GM21360 (cell line): Measurements from ENCODE around the gene TENM4.

Experiments used
- ATAC-seq: cut with Tn5 transposase; IDR thresholded peaks from one replicate; pipeline ENCODE4 v1.9.1; 2021; ENCODE audit warnings: mild to moderate bottlenecking, moderate library complexity; ENCODE audit not compliant: unreplicated experiment

The TENM4 gene

GRCh38 chr11:79353706-79354105, 87.1 kb downstream of the TENM4 start:
- ATAC-seq = no peak

GRCh38 chr11:79352349-79352703, 88.5 kb downstream of the TENM4 start:
- no peak for ATAC-seq

DNA sequence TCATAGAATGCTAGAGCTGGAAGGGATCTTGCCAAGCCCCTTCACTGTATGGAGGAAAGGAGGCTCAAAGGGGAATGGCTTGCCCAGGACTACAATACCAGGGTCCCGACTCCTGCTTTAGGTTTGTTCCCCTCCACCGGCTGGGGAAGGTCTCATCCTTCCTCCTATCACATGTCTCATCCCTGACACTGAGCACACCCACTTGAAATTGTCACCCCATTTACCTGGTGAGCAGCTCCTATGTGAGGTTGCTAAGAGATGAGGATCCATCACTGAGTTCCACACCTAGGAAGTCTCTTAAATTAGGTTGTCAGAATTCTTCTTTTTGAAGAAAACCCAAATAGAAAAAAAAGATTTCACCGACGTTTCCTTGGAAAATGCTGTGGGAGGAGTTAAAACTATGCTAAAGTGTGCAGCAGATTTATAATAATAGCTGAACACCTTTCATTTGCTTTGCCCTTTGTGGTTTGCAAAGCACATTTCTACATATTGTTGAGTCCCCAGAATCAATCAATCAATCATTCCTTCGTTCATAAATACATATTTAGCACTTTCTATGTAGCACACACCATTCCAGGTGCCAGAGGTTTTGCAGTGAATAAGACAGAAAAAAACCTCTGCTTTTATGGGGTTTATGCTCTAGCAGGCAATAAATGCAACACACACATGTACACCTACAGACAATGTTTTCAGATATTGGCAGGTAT, 91.7 kb downstream of the TENM4 start:
- ATAC-seq = no peak

- no peak for ATAC-seq
Measured at GRCh38 chr11:79346021-79346420, 94.8 kb downstream of the TENM4 start.

DNA sequence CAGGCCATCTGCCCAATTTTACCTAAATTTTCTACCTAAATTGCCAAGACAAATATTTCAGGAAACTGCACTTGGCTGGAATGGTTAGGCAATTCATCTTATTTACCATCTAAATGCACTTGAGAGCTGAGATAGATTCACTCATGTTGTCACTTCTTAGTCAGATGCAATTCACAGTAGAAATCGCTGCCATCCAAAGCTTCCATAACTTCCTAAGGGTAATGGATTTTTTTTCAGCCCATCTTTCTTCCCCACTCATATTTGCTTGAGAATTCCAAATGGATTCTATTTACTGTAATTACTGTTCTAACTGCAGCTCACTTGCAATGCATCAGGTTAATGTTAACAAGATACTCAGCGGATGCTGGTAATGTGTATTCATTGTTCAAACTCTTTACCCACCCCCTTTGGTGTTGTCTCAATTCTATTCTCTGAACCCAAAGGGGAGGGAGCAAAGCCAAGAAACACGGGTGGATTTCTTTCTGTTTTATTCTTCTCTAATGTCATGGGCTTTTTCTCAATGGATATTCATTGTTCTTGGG, 96.0 kb downstream of the TENM4 start:
- no peak for ATAC-seq

DNA sequence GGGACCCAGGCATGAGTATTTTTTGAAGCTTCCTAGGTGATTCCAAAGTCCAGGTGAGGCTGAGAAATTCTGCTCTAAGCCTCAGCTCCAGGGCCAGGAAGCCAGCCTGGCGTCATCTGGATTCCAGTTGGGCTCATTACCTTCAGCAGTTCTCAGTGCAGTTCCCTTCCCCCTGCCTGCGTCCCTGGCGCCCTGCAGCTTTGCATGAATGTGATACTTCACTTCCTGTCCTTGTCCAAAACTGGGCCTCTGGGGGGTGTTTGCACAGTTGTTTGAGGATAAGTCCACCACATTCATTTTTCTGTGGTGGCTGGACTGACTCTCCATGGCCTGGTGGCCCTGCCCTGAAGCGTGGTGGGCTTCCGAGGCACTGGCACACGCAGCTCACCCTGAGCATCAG, 98.1 kb downstream of the TENM4 start:
- ATAC-seq = no peak

- ATAC-seq = no peak
Measured at GRCh38 chr11:79342236-79342635, 98.6 kb downstream of the TENM4 start.

DNA sequence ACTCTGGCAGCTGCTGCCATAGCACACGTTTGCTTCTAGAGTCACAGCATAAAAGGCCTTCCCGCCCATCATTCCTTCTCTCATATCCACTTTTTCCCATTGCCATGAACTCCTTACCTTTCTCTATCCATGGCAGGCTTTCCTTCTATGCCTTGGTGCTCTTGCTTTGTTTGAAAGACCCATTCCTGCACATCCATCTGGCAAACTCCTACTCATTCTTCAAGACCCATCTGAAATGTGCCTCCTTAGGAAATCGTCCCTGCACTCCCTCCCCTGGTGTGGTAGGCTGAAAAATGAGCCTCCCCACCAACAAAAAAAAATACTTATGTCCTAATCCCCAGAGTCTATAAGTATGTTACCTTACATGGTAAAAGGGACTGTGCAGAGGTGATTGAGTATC, 100.3 kb downstream of the TENM4 start:
- no peak for ATAC-seq

- no peak for ATAC-seq
Measured at GRCh38 chr11:79336797-79337517, 103.9 kb downstream of the TENM4 start.

GRCh38 chr11:79335681-79336080, 105.1 kb downstream of the TENM4 start:
- ATAC-seq = no peak

DNA sequence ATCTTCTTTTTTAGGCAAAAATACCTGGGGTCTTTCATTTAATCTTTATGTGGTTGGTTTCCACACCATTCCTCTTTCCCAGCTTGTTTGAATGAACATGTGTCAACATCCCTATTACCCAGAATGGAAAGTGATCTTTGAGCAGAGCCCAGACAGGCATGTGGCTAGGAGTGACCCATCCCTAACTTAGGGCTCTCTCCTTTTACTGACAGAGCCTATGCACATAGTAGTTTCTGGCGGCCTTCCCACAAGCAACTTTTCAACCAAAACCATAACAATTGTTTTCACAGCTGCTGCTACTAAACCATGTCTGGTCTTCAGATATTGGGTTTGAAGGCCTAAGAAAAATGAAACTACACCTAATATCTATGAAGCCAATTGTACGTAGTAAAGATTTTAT, 107.5 kb downstream of the TENM4 start:
- no peak for ATAC-seq

GRCh38 chr11:79332017-79332416, 108.8 kb downstream of the TENM4 start:
- no peak for ATAC-seq

- ATAC-seq = no peak
Measured at GRCh38 chr11:79331203-79331901, 109.5 kb downstream of the TENM4 start.

- ATAC-seq = no peak
Measured at GRCh38 chr11:79330651-79331050, 110.2 kb downstream of the TENM4 start.

- ATAC-seq = no peak
Measured at GRCh38 chr11:79329561-79329960, 111.3 kb downstream of the TENM4 start.

DNA sequence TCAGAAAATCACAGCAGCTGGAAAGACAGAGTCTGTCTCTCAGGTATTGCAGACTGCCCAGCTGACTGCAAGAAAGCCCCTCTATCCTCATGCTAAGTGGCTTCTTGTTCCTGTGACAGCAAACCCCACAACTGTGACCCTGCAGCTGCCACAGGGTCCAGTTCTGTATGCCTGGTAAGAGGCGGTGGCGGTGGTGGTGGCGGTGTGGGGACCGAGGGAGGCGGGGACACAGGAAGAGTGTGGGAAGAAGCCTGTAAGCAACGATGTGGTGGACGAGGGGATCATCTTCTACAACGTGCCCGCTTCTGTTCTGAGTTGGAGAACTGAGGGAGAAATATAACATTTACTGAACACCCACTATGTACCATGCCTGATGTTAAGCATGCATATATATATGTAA, 112.4 kb downstream of the TENM4 start:
- ATAC-seq = no peak

GRCh38 chr11:79325851-79326250, 115.0 kb downstream of the TENM4 start:
- no peak for ATAC-seq

- no peak for ATAC-seq
Measured at GRCh38 chr11:79321263-79321662, 119.6 kb downstream of the TENM4 start.

- no peak for ATAC-seq
Measured at GRCh38 chr11:79314906-79315689, 125.7 kb downstream of the TENM4 start.

DNA sequence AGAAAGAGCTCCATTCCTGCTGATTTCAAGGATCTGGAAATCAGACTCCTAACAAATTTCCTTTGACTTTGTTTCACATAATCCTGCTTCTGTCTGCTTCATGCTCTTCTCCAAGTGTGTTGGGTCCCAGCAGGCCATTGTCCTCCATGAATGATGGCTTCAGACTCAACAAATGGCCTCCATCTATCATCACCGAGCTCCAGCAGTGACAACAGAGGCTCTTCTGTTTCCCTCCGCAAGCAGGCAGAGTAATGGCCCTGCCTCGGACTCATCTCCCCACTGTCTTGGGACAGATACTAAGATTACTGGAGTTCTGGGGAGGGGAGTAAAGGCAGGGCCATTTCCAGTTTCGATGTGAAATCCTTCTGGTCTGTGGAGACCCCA, 127.3 kb downstream of the TENM4 start:
- ATAC-seq = no peak
